Cardiac fibroblast (primary cell): Measurements from ENCODE around the gene CNP.

Experiments
- DNase-seq, 2 donors: peaks; one replicate each; pipeline versions ENCODE4 v3.0.0 to v3.0.0-alpha.2; 2010; ENCODE audit warnings: low read depth in 2 of 2
- H3K4me3 ChIP-seq, 2 donors: replicated peaks in 1 of 2; 1 replicate in 1 of 2; 2 replicates in 1 of 2; pipeline ENCODE4 v1.5.1; 2011; ENCODE audit warnings: low read depth in 2 of 2, low read length in 2 of 2, mild to moderate bottlenecking in 2 of 2, moderate library complexity in 1 of 2
- TF ChIP-seq, protein P1 (sequence below): IDR thresholded peaks from one replicate; pipeline ENCODE4 v1.5.1; 2011; ENCODE audit warnings: low read depth, mild to moderate bottlenecking, low read length, inconsistent platforms

CNP gene

DNA sequence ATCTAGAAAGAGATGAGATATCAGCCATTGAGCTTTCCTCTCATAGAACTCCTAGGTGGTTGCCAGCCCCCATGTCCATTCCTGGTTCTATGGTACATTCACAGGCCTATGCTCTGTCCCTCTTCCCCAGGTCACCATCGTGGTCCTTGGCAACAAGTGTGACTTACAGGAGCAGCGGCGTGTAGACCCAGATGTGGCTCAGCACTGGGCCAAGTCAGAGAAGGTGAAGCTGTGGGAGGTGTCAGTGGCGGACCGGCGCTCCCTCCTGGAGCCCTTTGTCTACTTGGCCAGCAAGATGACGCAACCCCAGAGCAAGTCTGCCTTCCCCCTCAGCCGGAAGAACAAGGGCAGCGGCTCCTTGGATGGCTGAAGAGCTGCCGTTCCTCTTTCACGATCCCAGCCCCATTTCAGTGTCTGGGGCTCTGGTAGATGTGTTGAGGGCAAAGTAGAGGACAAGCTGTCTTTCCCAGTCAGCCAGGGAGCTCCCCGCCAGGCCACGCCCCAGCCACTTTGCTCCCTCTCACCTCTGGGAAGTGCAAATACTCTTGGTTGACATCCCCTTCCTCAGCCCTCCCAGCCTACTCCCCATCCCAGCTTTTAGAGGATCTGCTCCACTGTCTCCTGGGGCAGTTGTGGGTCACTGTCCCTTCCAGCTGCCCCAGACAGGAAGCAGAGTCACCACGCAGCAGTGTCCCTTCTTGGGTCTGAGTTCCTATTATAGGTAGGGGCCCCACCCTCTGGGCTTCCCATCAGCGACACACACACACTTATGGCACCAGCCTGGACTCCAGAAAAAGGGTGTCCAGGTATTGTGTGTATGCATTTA is 57.1 kb downstream of the CNP start:
- DNase-seq: peak in 1 of 2 donors; percentile 18
- H3K4me3 ChIP-seq: no peak overlapping the region
- TF ChIP-seq, protein P1, sequence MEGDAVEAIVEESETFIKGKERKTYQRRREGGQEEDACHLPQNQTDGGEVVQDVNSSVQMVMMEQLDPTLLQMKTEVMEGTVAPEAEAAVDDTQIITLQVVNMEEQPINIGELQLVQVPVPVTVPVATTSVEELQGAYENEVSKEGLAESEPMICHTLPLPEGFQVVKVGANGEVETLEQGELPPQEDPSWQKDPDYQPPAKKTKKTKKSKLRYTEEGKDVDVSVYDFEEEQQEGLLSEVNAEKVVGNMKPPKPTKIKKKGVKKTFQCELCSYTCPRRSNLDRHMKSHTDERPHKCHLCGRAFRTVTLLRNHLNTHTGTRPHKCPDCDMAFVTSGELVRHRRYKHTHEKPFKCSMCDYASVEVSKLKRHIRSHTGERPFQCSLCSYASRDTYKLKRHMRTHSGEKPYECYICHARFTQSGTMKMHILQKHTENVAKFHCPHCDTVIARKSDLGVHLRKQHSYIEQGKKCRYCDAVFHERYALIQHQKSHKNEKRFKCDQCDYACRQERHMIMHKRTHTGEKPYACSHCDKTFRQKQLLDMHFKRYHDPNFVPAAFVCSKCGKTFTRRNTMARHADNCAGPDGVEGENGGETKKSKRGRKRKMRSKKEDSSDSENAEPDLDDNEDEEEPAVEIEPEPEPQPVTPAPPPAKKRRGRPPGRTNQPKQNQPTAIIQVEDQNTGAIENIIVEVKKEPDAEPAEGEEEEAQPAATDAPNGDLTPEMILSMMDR: no peak

DNA sequence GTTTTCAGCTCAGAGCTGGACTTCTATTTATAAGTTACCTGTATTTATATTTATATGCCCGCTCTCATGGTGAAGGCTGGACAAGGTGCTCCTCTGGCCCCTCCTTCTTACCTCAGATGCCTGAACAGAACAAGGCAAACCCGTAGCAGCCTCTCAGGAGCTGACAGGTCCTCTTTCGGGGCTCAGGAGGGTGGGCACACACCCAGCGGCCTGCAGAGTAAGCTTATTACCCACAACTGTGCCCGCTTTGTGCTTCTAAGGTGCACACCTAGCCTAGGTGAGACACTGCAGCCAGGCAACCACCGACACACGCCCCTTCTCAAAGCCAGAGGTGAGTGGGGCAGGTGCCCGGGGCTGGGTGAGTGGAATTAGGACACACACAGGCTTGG is 58.6 kb downstream of the CNP start:
- no peak overlapping the region for H3K4me3 ChIP-seq
- TF ChIP-seq, protein P1: no peak
- DNase-seq: no peak

DNA sequence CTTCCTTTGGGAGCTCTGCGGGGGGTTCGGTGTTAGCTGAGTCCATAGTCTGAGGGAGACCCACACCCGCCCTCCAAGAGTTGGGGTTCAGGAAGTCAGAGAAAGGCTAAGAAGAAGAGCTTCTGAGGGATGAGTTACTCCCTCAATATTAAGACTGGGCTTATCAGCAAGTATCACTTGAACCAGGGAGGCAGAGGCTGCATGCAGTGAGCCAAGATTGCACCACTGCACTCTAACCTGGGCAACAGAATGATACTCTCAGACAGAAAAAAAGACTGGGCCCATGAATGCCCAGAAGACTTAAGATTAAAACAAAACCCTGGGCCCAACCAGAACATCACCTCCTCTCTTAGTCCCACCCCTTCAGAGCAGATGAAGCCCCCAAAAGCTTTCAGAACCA is 59.3 kb downstream of the CNP start:
- no peak for DNase-seq
- H3K4me3 ChIP-seq: no peak overlapping the region
- TF ChIP-seq, protein P1: no peak

DNA sequence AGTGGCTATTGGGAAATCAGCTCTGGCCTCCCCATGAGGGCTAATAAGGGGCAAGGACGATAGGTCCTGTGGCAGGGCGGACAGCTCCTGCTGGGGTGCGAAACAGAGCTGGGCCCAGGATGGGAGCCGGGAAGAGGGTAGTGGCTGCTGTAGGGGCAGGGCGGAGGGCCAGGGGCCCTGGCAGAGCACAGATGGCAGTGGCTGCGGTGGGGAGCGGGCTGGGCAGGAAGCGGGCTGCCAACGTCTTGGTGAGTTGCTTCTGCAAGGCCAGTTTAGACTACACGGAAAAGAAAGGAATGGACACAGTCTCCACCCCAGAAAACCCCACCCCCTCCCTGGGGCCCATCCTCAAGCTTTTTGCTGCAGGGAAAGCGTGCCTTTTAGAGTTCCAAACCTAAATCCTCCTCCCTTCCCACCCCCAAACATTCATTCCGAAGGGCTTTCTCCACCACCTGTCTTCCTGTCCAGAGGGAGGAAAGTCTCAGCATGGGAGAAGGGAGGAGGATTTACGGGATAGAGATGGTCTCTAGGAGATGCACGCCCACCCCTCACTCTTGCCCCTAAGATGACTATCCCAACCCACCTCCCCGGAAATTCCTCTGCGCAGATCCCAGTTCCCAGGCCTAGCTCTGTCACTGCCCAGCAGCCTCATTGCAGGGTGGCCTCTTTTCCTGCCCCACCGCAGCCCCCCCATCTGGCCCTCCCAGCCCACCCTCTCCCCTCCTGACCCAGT is 60.4 kb downstream of the CNP start:
- TF ChIP-seq, protein P1: no peak
- DNase-seq: no peak
- H3K4me3 ChIP-seq: no peak overlapping the region
